Measurements from ENCODE around the gene ZNF736. TPM values are rescaled to one million over a fixed set of nuclear protein-coding genes. Genes with fewer than 3 reads are reported as not detected.
"Not testable (repeated sequence)": the region's sequence is repeated elsewhere in the genome, so short reads cannot be mapped to it uniquely, and the experiment has no call there.

Gene ZNF736
- total RNA-seq (11.6 TPM), polyA plus RNA-seq (8.0 TPM)
- long read RNA-seq, donor 1, result 0 reads
- long read RNA-seq, donor 2, result 0 reads
- long read RNA-seq, donor 3, partial matches to known transcripts, result 0 of 6 reads
- long read RNA-seq, donor 3, other reads (novel, unspliced or antisense), result 0 of 6 reads
- long read RNA-seq, donor 4, full-length matches to known transcripts, result 6 of 6 reads
- long read RNA-seq, donor 4, partial matches to known transcripts, result 0 of 6 reads
- long read RNA-seq, donor 4, other reads (novel, unspliced or antisense), result 0 of 6 reads
- long read RNA-seq, donor 5, result 0 reads
- long read RNA-seq, donor 6, partial matches to known transcripts, result 0 of 1 reads
- long read RNA-seq, donor 6, other reads (novel, unspliced or antisense), result 0 of 1 reads
- long read RNA-seq, donor 7, full-length matches to known transcripts, result 4 of 4 reads
- long read RNA-seq, donor 7, partial matches to known transcripts, result 0 of 4 reads
- long read RNA-seq, donor 7, other reads (novel, unspliced or antisense), result 0 of 4 reads
- long read RNA-seq, donor 8, result 0 reads
- long read RNA-seq, donor 9, result 0 reads
- long read RNA-seq, donor 10, partial matches to known transcripts, result 0 of 2 reads
- long read RNA-seq, donor 10, other reads (novel, unspliced or antisense), result 0 of 2 reads

GRCh38 chr7:64313740-64314491 lies at the start of gene ZNF736:
Gene ZNF736, plus strand, starts transcription at chr7:64313961. Its CDS starts 190 bp downstream, at chr7:64314151.
- Histone ChIP-seq H3K4me3 (ENCODE audit: low read length in 2 of 2) (peak within 1 kb of the TSS; percentile 85 to 94), H3K27ac (ENCODE audit: low read depth in 1 of 2, low read length in 1 of 2) (peak within 1 kb of the TSS; percentile 89 to 90), H3K27me3 (ENCODE audit: control insufficient read depth in 2 of 2, insufficient read depth in 1 of 2, low read length in 1 of 2) (no peaks in the 10 kb centered on the region), H3K9me3 (ENCODE audit: control insufficient read depth in 2 of 2, insufficient read depth in 1 of 2, low read length in 1 of 2) (no peaks in the 10 kb centered on the region), H3K36me3 (ENCODE audit: control insufficient read depth in 2 of 2, insufficient read depth in 2 of 2, low read length in 1 of 2) (peaks cover 0 to 3% of the 10 kb centered on the region in 2 donors), H3K4me1 (ENCODE audit: control insufficient read depth in 2 of 2, insufficient read depth in 2 of 2, low read length in 2 of 2) (peaks cover 12 to 18% of the 10 kb centered on the region in 2 donors)
- under 1% methylated on average over 33 of the region's 33 CpGs for WGBS
- peak; percentile 79 to 97 (median 88) for DNase-seq (ENCODE audit: low read depth in 6 of 9, low spot score in 9 of 9)

- Histone ChIP-seq H3K27ac (ENCODE audit: low read depth in 1 of 2, low read length in 1 of 2) (no peak overlapping the region), H3K36me3 (ENCODE audit: control insufficient read depth in 2 of 2, insufficient read depth in 2 of 2, low read length in 1 of 2) (no peaks in the 10 kb centered on the region), H3K9me3 (ENCODE audit: control insufficient read depth in 2 of 2, insufficient read depth in 1 of 2, low read length in 1 of 2) (peaks cover 0 to 3% of the 10 kb centered on the region in 2 donors), H3K4me3 (ENCODE audit: low read length in 2 of 2) (no peak overlapping the region), H3K27me3 (ENCODE audit: control insufficient read depth in 2 of 2, insufficient read depth in 1 of 2, low read length in 1 of 2) (no peaks in the 10 kb centered on the region), H3K4me1 (ENCODE audit: control insufficient read depth in 2 of 2, insufficient read depth in 2 of 2, low read length in 2 of 2) (no peaks in the 10 kb centered on the region)
- WGBS, result 88% methylated on average over 1 of the region's 1 CpG
- DNase-seq (ENCODE audit: low read depth in 6 of 9, low spot score in 9 of 9), result no peak
These were observed 47.3 kb upstream of the ZNF736 start for GRCh38 chr7:64266341-64266919.

GRCh38 chr7:64277630-64278029 lies 36.1 kb upstream of the ZNF736 start:
- WGBS, result 63% methylated on average over 2 of the region's 2 CpGs
- Histone ChIP-seq H3K27ac (ENCODE audit: low read depth in 1 of 2, low read length in 1 of 2) (no peak overlapping the region), H3K27me3 (ENCODE audit: control insufficient read depth in 2 of 2, insufficient read depth in 1 of 2, low read length in 1 of 2) (no peaks in the 10 kb centered on the region), H3K36me3 (ENCODE audit: control insufficient read depth in 2 of 2, insufficient read depth in 2 of 2, low read length in 1 of 2) (no peaks in the 10 kb centered on the region), H3K4me3 (ENCODE audit: low read length in 2 of 2) (no peak overlapping the region), H3K9me3 (ENCODE audit: control insufficient read depth in 2 of 2, insufficient read depth in 1 of 2, low read length in 1 of 2) (peaks cover 0 to 3% of the 10 kb centered on the region in 2 donors), H3K4me1 (ENCODE audit: control insufficient read depth in 2 of 2, insufficient read depth in 2 of 2, low read length in 2 of 2) (no peaks in the 10 kb centered on the region)
- DNase-seq (ENCODE audit: low read depth in 6 of 9, low spot score in 9 of 9), result no peak

GRCh38 chr7:64294701-64295420 lies 18.9 kb upstream of the ZNF736 start:
- H3K36me3 ChIP-seq (ENCODE audit: control insufficient read depth in 2 of 2, insufficient read depth in 2 of 2, low read length in 1 of 2), result no peaks in the 10 kb centered on the region
- no peaks in the 10 kb centered on the region for H3K4me1 ChIP-seq (ENCODE audit: control insufficient read depth in 2 of 2, insufficient read depth in 2 of 2, low read length in 2 of 2)
- H3K27me3 ChIP-seq (ENCODE audit: control insufficient read depth in 2 of 2, insufficient read depth in 1 of 2, low read length in 1 of 2), result no peaks in the 10 kb centered on the region
- no peak for DNase-seq (ENCODE audit: low read depth in 6 of 9, low spot score in 9 of 9)
- WGBS, result 65% methylated on average over 1 of the region's 1 CpG
- H3K4me3 ChIP-seq (ENCODE audit: low read length in 2 of 2), result no peak overlapping the region
- H3K9me3 ChIP-seq (ENCODE audit: control insufficient read depth in 2 of 2, insufficient read depth in 1 of 2, low read length in 1 of 2), result peaks cover 0 to 16% of the 10 kb centered on the region in 2 donors
- no peak overlapping the region for H3K27ac ChIP-seq (ENCODE audit: low read depth in 1 of 2, low read length in 1 of 2)

- not testable (repeated sequence) for H3K36me3 ChIP-seq (ENCODE audit: control insufficient read depth in 2 of 2, insufficient read depth in 2 of 2, low read length in 1 of 2); H3K4me1 ChIP-seq (ENCODE audit: control insufficient read depth in 2 of 2, insufficient read depth in 2 of 2, low read length in 2 of 2); H3K4me3 ChIP-seq (ENCODE audit: low read length in 2 of 2); H3K27me3 ChIP-seq (ENCODE audit: control insufficient read depth in 2 of 2, insufficient read depth in 1 of 2, low read length in 1 of 2); DNase-seq (ENCODE audit: low read depth in 6 of 9, low spot score in 9 of 9); H3K9me3 ChIP-seq (ENCODE audit: control insufficient read depth in 2 of 2, insufficient read depth in 1 of 2, low read length in 1 of 2); H3K27ac ChIP-seq (ENCODE audit: low read depth in 1 of 2, low read length in 1 of 2)
- WGBS, result 87% methylated on average over 1 of the region's 1 CpG
These were observed 16.3 kb upstream of the ZNF736 start for GRCh38 chr7:64297418-64297817.

- no peak overlapping the region for H3K27ac ChIP-seq (ENCODE audit: low read depth in 1 of 2, low read length in 1 of 2)
- no peaks in the 10 kb centered on the region for H3K27me3 ChIP-seq (ENCODE audit: control insufficient read depth in 2 of 2, insufficient read depth in 1 of 2, low read length in 1 of 2)
- peaks cover 0 to 4% of the 10 kb centered on the region in 2 donors for H3K9me3 ChIP-seq (ENCODE audit: control insufficient read depth in 2 of 2, insufficient read depth in 1 of 2, low read length in 1 of 2)
- WGBS, result 94% methylated on average over 9 of the region's 9 CpGs
- H3K36me3 ChIP-seq (ENCODE audit: control insufficient read depth in 2 of 2, insufficient read depth in 2 of 2, low read length in 1 of 2), result no peaks in the 10 kb centered on the region
- H3K4me3 ChIP-seq (ENCODE audit: low read length in 2 of 2), result no peak overlapping the region
- H3K4me1 ChIP-seq (ENCODE audit: control insufficient read depth in 2 of 2, insufficient read depth in 2 of 2, low read length in 2 of 2), result no peaks in the 10 kb centered on the region
- no peak for DNase-seq (ENCODE audit: low read depth in 6 of 9, low spot score in 9 of 9)
These were observed 12.9 kb upstream of the ZNF736 start for GRCh38 chr7:64300641-64301405.

- Histone ChIP-seq H3K9me3 (ENCODE audit: control insufficient read depth in 2 of 2, insufficient read depth in 1 of 2, low read length in 1 of 2) (no peaks in the 10 kb centered on the region), H3K27ac (ENCODE audit: low read depth in 1 of 2, low read length in 1 of 2) (peak overlapping the region; percentile 83 to 86), H3K4me3 (ENCODE audit: low read length in 2 of 2) (peak overlapping the region; percentile 43 to 73), H3K4me1 (ENCODE audit: control insufficient read depth in 2 of 2, insufficient read depth in 2 of 2, low read length in 2 of 2) (peaks cover 3 to 11% of the 10 kb centered on the region in 2 donors), H3K27me3 (ENCODE audit: control insufficient read depth in 2 of 2, insufficient read depth in 1 of 2, low read length in 1 of 2) (no peaks in the 10 kb centered on the region), H3K36me3 (ENCODE audit: control insufficient read depth in 2 of 2, insufficient read depth in 2 of 2, low read length in 1 of 2) (no peaks in the 10 kb centered on the region)
- 4% methylated on average over 33 of the region's 33 CpGs for WGBS
- DNase-seq (ENCODE audit: low read depth in 6 of 9, low spot score in 9 of 9), result peak; percentile 80 to 97 (median 90)
These were observed 6.3 kb upstream of the ZNF736 start for GRCh38 chr7:64307254-64308015.

GRCh38 chr7:64308016-64308270 lies 5.8 kb upstream of the ZNF736 start:
- H3K36me3 ChIP-seq (ENCODE audit: control insufficient read depth in 2 of 2, insufficient read depth in 2 of 2, low read length in 1 of 2), result no peaks in the 10 kb centered on the region
- H3K9me3 ChIP-seq (ENCODE audit: control insufficient read depth in 2 of 2, insufficient read depth in 1 of 2, low read length in 1 of 2), result no peaks in the 10 kb centered on the region
- WGBS, result 80% methylated on average over 7 of the region's 7 CpGs
- DNase-seq (ENCODE audit: low read depth in 6 of 9, low spot score in 9 of 9), result no peak
- H3K4me1 ChIP-seq (ENCODE audit: control insufficient read depth in 2 of 2, insufficient read depth in 2 of 2, low read length in 2 of 2), result peaks cover 3 to 14% of the 10 kb centered on the region in 2 donors
- peak overlapping the region; percentile 83 to 86 for H3K27ac ChIP-seq (ENCODE audit: low read depth in 1 of 2, low read length in 1 of 2)
- H3K4me3 ChIP-seq (ENCODE audit: low read length in 2 of 2), result peak overlapping the region in 1 of 2 donors; percentile 73
- H3K27me3 ChIP-seq (ENCODE audit: control insufficient read depth in 2 of 2, insufficient read depth in 1 of 2, low read length in 1 of 2), result no peaks in the 10 kb centered on the region

All from thymus (tissue), 14 donors.